HG02759 (cell line): Measurements from ENCODE around the gene RPS26.
"Not testable (repeated sequence)": the region's sequence is repeated elsewhere in the genome, so short reads cannot be mapped to it uniquely, and the experiment has no call there.

Source experiments
- ATAC-seq: cut with Tn5 transposase; IDR thresholded peaks from one replicate; pipeline ENCODE4 v1.9.1; 2021; ENCODE audit warnings: mild to moderate bottlenecking, moderate library complexity; ENCODE audit not compliant: unreplicated experiment

The RPS26 gene

DNA sequence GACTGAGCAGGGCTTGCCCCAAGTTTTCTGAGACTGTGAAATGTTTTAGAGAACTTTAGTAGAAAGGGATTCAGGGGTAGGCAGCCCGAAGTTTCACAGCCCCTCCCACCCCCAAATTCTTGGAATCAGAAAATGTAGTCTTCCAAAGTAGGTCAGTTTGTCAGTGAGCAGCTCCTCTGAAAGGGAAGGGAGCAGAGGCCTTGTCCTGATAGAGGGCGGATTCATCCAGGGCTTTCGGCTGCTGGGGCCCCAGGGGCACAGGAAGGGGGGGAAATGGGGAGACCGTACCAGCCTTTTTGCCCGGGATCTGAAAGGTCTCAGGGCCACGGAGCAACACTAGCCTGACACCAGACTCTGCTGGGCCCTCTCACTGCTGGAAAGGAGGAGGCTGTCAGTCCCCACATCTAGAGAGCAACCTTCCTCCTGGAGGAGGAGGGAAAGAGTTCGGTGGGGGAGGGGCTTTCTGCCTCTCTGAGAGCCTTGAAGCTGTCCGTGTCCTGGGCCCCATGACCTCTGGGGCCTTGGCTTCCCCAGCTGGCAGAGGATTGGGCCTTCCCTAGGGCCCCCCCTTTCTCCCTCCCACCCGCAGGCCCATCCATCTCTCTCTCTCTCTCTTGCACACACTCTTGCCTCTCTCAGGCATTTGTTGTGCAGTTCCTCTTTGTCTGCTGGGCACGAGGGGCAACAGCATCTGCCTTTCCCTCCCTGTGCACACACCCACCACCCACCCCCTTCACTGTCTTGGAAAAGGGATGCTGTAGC lies 21.1 kb upstream of the RPS26 start, which contains the start of gene IKZF4:
IKZF4 (plus strand) TSS at position 621 of the 762 bp plus-strand sequence. CDS start 451 bp downstream, outside the sequence.
- no peak for ATAC-seq

DNA sequence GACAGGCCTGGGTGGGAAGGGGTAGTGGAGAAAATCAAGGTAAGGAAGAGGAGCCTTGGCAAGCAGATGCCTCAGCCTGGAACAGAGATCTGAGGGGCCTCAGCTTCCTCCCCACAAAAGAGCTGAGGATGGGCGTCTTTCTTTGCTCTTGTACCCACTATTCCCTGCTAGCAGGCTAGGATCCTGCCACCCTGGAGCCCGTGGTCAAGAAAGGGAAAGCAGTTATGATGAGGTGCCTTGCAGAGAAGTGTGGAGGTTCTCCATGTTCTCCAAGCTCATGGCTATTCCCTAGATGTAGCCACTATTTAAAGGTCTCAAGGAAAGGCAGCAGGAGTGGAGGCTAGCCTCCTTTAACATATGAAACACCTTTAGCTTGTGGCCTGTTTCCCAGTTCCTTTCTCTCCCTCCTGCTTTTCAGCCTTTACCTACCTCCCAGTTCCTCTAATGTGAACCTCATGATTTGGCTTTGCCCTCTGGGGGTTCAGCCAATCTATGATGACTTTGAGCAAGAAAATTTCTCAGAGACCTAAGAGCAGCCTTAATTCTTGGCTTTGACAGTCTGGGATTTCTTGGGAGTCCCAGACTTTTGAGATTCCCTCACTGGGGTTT lies 19.7 kb upstream of the RPS26 start:
- ATAC-seq: no peak

DNA sequence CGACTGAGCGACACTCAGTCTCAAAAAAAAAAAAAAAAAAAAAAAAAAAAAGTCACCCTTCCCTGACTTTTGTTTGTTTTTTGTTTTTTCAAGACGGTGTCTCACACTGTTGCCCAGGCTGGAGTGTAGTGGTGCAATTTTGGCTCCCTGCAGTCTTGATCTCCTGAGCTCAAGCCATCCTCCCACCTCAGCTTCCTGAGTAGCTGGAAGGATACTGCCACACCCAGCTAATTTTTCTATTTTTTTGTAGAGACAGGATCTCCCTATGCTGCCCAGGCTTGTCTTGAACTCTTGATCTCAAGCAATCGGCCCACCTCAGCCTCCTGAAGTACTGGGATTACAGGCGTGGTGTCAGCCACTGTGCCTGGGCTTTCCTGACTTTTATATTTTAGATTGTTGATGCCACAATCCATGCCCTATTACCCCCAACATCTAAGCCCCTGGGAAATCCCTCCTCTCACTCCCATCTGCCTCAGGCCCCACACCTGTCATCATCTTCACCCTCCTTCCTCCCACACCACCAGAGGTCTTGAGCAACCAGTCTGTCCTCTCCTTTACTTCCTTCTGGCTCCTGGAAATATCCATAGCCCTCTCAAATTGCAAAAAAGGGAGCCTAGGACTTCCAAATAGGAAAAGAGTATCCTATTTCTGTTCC lies 13.1 kb upstream of the RPS26 start:
- ATAC-seq: no peak

DNA sequence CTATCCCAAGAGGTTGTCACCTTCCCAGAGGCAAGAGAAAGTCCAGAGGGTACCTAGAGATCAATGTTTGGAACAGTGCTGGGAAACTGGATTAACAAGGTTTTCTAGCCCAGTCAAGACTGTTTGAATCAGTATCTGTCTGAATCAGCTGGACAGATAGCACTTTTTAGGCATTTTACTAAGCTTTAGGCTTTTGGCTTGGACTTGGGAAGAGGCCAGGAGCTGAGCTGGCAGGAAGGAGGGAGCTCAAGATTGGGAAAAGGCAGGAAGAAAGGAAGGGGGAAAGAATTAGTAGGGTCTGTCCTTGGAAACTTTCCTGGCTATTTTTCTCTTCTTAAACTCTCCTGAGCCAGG lies 12.6 kb upstream of the RPS26 start:
- ATAC-seq: no peak

DNA sequence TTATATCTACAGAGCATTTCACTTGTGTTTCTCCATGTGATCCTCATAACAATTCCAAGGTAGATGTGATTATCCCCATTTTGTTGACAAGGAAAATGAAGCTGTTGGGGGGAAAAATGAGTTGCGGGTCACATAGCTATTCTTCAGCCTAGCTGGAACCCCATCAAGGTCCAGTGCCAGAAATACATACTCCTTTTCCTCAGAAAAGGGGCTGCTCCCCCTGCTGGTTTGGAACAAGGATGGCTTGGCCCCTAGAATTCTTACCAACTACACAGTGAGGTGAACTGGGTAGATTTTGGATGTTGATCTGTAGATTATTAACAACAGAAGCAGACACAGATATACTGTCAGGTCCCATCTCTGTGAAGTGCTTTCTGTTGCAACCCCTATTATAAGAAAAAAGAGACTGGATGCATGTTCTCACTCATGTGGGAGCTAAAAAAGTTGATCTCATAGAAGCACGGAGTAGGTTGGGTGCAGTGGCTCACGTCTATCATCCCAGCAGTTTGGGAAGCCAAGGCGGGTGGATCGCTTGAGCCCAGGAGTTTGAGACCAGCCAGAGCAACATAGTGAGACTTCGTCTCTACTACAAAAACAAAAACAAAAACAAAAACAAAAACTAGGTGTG lies 11.9 kb upstream of the RPS26 start:
- no peak for ATAC-seq

DNA sequence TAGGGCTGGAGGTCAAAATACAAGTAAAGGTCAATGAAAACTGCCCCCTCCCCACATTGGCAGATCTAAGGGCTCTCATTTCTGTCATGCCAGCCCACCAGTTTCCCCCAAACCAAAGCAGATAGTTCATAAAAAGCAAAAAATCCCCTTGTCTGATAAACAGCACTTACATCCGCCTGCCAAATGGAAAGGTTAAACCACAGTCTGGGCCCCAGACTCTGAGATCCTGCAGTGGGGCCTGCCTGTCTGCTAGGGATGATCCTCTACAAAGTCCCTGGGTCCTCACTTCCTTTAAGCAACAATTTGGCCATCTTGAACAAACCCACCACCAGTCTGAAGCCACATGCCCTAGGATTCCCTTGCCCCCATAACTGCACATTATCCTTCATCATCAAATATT lies 9.7 kb upstream of the RPS26 start:
- no peak for ATAC-seq

DNA sequence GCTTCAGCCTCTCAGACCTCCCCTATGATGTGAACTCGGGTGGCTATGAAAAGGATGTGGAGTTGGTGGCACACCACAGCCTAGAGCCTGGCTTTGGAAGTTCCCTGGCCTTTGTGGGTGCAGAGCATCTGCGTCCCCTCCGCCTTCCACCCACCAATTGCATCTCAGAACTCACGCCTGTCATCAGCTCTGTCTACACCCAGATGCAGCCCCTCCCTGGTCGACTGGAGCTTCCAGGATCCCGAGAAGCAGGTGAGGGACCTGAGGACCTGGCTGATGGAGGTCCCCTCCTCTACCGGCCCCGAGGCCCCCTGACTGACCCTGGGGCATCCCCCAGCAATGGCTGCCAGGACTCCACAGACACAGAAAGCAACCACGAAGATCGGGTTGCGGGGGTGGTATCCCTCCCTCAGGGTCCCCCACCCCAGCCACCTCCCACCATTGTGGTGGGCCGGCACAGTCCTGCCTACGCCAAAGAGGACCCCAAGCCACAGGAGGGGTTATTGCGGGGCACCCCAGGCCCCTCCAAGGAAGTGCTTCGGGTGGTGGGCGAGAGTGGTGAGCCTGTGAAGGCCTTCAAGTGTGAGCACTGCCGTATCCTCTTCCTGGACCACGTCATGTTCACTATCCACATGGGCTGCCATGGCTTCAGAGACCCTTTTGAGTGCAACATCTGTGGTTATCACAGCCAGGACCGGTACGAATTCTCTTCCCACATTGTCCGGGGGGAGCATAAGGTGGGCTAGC lies 7.0 kb upstream of the RPS26 start:
- no peak for ATAC-seq

DNA sequence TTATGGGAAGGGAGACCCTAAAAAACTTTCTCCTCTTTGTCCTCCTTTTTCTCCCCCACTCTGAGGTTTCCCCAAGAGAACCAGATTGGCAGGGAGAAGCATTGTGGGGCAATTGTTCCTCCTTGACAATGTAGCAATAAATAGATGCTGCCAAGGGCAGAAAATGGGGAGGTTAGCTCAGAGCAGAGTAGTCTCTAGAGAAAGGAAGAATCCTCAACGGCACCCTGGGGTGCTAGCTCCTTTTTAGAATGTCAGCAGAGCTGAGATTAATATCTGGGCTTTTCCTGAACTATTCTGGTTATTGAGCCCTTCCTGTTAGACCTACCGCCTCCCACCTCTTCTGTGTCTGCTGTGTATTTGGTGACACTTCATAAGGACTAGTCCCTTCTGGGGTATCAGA lies 4.6 kb upstream of the RPS26 start:
- no peak for ATAC-seq

DNA sequence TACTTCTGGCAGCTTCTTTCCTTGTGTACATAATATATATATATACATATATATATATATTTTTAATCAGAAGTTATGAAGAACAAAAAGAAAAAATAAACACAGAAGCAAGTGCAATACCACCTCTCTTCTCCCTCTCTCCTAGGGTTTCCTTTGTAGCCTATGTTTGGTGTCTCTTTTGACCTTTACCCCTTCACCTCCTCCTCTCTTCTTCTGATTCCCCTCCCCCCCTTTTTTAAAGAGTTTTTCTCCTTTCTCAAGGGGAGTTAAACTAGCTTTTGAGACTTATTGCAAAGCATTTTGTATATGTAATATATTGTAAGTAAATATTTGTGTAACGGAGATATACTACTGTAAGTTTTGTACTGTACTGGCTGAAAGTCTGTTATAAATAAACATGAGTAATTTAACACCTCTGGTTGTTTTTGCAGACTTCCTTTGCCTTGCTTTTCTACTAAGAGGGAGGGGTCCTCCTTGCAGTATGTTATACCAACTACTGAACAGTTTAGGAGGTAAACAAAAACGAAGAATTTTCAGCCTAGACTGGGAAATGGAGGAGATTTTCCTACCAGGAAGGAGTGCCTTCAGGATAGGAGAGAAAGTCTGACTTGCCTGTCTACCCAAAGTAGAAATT lies 3.6 kb upstream of the RPS26 start:
- no peak for ATAC-seq

DNA sequence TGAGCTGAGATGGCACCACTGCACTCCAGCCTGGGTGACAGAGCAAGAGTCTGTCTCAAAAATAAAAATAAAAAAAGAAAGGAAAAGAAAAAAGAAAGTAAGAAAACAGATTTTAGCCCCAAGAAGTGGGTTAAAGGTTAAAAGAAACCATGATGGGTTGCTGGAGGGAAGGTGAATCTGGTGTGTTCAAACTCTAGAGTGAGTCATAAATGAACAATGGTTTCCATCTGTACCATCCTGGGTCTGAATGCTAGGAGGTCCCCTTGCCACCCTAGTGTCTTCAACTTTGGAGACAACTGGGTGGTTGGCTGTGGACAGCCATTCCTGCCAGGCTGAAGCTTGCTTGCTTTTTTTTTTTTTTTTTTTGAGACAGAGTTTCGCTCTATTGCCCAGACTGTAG lies 1.6 kb upstream of the RPS26 start:
- no peak for ATAC-seq

DNA sequence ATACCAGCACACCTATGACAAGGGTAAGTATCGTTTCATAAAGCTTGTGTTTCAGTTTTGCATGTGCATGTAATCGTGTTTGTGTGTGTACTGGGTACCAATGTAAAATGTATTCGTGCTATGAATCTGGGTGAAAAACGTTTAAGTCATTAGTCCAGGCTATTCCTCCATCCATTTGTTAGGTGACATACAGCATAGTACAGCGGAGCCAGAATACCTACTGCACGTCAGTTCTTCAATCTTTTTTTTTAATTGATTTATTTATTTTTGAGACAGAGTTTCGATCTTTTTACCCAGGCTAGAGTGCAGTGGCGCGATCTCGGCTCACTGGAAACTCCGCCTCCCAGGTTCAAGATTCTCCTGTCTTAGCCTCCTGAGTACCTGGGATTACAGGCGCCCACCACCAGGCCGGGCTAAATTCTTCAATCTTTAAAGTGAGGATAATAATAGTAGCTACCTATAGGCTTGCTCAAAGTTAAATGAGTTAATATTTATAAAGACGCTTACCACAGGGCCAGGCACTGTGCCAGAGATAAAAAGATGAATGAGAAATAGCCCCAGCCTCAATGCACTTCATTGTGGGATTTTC lies 661 bp upstream of the RPS26 start:
- ATAC-seq: peak; percentile 0

DNA sequence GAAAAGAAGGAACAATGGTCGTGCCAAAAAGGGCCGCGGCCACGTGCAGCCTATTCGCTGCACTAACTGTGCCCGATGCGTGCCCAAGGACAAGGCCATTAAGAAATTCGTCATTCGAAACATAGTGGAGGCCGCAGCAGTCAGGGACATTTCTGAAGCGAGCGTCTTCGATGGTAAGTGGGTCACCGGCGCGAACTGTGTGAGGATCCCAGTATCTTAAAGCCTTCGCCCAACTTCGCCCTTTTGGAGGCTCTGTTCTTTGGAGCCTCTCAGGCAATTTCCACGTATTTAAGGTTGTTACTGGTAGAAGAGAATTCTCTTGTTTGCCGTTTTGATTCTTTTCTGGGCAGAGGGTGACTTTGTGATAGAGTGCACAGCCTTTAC lies 704 bp downstream of the RPS26 start:
- ATAC-seq: not testable (repeated sequence)

DNA sequence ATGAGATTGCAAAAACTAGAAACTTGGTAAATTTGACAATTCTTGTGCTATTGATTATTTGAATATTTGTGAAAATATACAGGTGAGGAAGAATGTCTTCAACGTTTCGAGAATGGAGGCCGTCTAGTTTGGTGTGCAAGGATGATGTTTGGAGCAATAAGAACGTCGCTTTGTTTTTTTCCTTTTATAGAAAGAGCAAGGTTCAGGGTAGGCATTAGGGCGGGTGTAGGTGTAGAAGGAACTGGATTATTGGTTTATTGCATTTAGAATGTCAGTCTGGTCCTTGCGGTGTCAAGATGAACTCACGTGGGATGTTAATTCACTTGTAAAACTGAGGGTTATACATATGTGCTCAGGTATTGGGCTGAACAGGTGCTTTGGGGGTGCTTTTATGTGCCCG lies 1.1 kb downstream of the RPS26 start:
- no peak for ATAC-seq

DNA sequence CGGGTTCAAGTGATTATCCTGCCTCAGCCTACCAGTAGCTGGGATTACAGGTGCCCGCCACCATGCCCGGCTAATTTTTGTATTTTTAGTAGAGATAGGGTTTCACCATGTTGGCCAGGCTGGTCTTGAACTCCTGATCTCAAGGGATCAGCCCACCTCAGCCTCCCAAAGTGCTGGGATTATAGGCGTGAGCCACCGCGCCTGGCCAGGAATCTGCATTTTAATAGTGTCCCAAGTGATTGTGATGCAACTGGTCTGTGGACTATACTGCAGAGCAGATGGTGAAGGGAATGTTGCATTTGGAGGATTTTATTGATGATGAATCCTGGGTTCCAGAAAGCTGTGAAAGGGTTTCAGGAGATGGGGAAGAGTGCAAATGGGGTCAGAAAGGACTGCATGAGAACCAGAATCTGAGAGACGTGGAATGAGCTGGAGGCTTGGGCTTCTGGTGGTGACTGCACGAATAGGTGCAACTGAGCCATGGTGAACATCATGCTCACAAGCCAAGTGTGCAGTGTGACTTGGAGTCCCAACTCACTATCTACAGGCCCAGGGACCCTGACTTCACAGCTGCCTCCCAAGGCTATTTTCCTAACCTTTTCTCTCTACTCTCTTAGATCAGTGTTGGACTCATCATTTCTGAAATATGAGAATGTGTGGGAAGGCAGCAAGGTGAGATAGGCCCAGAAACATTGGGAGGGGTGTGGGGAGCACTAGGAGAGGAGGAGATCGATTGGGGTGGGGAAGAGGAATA lies 4.5 kb downstream of the RPS26 start:
- no peak for ATAC-seq

DNA sequence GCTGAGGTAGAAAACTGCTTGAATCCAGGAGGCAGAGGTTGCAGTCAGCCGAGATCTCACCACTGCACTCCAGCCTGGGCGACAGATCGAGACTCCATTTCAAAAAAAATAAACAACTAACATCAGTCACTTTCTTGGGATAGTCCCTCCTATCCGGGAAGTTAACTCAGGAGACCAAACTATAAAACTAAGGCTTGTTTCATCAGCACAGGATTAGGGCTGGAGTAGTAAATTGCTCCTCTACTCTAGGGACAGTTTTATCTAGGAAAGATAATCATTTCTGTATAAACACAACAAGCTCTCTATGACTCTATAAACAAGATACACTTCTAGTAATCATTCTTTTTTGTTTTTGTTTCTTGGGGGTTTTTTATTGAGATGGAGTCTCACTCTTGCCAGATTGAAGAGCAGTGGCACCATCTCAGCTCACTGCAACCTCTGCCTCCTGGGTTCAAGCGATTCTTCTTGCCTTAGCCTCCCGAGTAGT lies 11.7 kb downstream of the RPS26 start:
- no peak for ATAC-seq

DNA sequence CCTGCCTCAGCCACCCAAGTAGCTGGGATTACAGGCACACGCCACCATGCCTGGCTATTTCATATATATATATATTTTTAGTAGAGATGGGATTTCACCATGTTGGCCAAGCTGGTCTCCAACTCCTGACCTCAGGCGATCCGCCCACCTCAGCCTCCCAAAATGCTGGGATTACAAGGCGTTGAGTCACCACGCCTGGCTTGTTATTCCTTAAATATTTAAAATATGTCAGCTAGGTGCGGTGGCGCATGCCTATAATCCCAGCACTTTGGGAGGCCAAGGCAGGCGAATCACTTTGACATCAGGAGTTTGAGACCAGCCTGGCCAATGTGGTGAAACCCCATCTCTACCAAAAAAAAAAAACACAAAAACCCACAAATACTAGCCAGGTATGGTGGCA lies 18.2 kb downstream of the RPS26 start:
- not testable (repeated sequence) for ATAC-seq

DNA sequence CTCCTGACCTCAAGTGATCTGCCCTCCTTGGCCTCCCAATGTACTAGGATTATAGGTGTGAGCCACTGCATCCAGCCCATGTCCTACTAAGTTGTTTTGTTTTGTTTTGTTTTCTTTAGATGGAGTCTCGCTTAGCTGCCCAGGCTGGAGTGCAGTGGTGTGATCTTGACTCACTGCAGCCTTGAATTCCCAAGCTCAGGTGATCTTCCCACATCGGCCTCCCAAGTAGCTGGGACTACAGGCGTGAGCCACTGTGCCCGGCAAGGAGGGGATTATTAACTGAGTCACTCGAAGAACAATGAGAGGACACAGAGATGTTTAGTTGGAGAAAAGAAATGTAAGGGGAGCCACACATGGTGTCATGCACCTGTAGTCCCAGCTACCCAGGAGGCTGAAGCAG lies 20.3 kb downstream of the RPS26 start:
- ATAC-seq: no peak

DNA sequence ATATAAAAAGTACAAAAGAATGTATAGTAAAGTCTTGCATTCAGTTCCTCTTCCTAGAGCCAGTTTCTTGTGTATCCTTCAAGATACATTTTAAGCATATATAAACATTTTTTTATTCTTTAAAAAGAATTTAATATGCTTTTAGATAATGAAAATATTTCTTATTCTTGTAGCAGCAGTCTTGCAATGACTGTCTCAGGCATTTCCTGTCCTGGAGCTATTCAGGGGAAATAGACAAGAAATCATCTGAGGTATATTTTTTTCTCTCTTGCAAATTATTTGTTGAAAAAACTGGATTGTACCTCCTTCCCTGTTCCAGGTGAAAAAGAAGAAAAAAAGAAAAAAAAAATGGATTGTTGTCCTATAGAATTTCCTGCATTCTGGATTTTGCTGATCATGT lies 21.3 kb downstream of the RPS26 start:
- ATAC-seq: no peak

DNA sequence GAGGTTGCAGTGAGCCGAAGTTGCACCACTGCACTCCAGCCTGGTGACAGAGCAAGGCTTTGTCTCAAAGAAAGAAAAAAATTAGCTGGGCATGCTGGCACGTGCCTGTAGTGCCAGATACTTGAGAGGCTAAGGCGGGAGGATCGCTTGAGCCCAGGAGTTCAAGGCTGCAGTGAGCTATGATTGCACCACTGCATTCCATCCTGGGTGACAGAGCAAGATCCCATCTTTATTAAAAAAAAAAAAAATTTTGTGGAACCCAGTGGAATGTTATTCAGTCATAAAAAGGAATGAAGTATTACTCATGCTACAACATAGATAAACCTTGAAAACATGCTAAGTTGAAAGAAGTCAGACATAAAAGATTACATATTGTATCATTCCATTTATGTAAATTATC lies 29.9 kb downstream of the RPS26 start:
- ATAC-seq: no peak
